ENCODE results near the gene KIFAP3.
"Not testable (repeated sequence)": the region's sequence is repeated elsewhere in the genome, so short reads cannot be mapped to it uniquely, and the experiment has no call there.

Gene KIFAP3

GRCh38 chr1:170063109-170063826, 11.2 kb downstream of the KIFAP3 start:
- DNase-seq = no peak

GRCh38 chr1:170061676-170062075, 12.8 kb downstream of the KIFAP3 start:
- DNase-seq = not testable (repeated sequence)

GRCh38 chr1:170060015-170060520, 14.4 kb downstream of the KIFAP3 start:
- not testable (repeated sequence) for DNase-seq

GRCh38 chr1:170049176-170049800, 25.2 kb downstream of the KIFAP3 start:
- DNase-seq = no peak

GRCh38 chr1:170048515-170048914, 26.0 kb downstream of the KIFAP3 start:
- DNase-seq = no peak

- DNase-seq = no peak
Measured at GRCh38 chr1:170044187-170044586, 30.3 kb downstream of the KIFAP3 start.

- no peak for DNase-seq
Measured at GRCh38 chr1:170041423-170042192, 32.9 kb downstream of the KIFAP3 start.

GRCh38 chr1:170032531-170033280, 41.8 kb downstream of the KIFAP3 start:
- DNase-seq = no peak

GRCh38 chr1:170030212-170030611, 44.3 kb downstream of the KIFAP3 start:
- DNase-seq = no peak

GRCh38 chr1:170027760-170028159, 46.7 kb downstream of the KIFAP3 start:
- no peak for DNase-seq

- no peak for DNase-seq
Measured at GRCh38 chr1:170020859-170021258, 53.6 kb downstream of the KIFAP3 start.

- DNase-seq = no peak
Measured at GRCh38 chr1:170017478-170017877, 57.0 kb downstream of the KIFAP3 start.

- no peak for DNase-seq
Measured at GRCh38 chr1:170012920-170013319, 61.6 kb downstream of the KIFAP3 start.

GRCh38 chr1:170010443-170010842, 64.1 kb downstream of the KIFAP3 start:
- no peak for DNase-seq

- DNase-seq = no peak
Measured at GRCh38 chr1:170009551-170009950, 64.9 kb downstream of the KIFAP3 start.

- DNase-seq = not testable (repeated sequence)
Measured at GRCh38 chr1:170008745-170009144, 65.8 kb downstream of the KIFAP3 start.

- not testable (repeated sequence) for DNase-seq
Measured at GRCh38 chr1:170003270-170003835, 71.1 kb downstream of the KIFAP3 start.

GRCh38 chr1:170001266-170001665, 73.2 kb downstream of the KIFAP3 start:
- DNase-seq = no peak

GRCh38 chr1:169999761-170000160, 74.7 kb downstream of the KIFAP3 start:
- DNase-seq = no peak

GRCh38 chr1:169999331-169999741, 75.2 kb downstream of the KIFAP3 start:
- no peak for DNase-seq

GRCh38 chr1:169995993-169996392, 78.5 kb downstream of the KIFAP3 start:
- DNase-seq = no peak

- DNase-seq = no peak
Measured at GRCh38 chr1:169989246-169989645, 85.2 kb downstream of the KIFAP3 start.
